ENCODE results near the gene NTRK2.

NTRK2 gene

GRCh38 chr9:84996716-84997115, 327.2 kb downstream of the NTRK2 start:
- no peak for TF ChIP-seq ESRRG (CRISPR knock-in tag; IDR thresholded peaks at IDR 0.05)
- TF ChIP-seq CSRNP3 (CRISPR knock-in tag; IDR thresholded peaks at IDR 0.05), result no peak
- no peak for TF ChIP-seq RARB (CRISPR knock-in tag; IDR thresholded peaks at IDR 0.05)
- TF ChIP-seq ZNF8 (CRISPR knock-in tag; IDR thresholded peaks at IDR 0.05), result no peak
- no peak for ATAC-seq

- ATAC-seq, result no peak
Observed at GRCh38 chr9:84997472-84997871, 327.9 kb downstream of the NTRK2 start.

GRCh38 chr9:84998639-84999038, 329.1 kb downstream of the NTRK2 start:
- ATAC-seq, result no peak
- TF ChIP-seq ZC3H10 (CRISPR knock-in tag; IDR thresholded peaks at IDR 0.05), result no peak
- no peak for TF ChIP-seq SNAI2 (CRISPR knock-in tag; IDR thresholded peaks at IDR 0.05)
- no peak for TF ChIP-seq CSRNP3 (CRISPR knock-in tag; IDR thresholded peaks at IDR 0.05)
- no peak for TF ChIP-seq OSR1 (CRISPR knock-in tag; IDR thresholded peaks at IDR 0.05)
- no peak for TF ChIP-seq ARNTL (CRISPR knock-in tag; IDR thresholded peaks at IDR 0.05; ENCODE audit: borderline replicate concordance, low read depth)
- TF ChIP-seq CREB5 (CRISPR knock-in tag; IDR thresholded peaks at IDR 0.05; ENCODE audit: low read depth), result no peak
- no peak for TF ChIP-seq CSDC2 (CRISPR knock-in tag; IDR thresholded peaks at IDR 0.05)
- no peak for TF ChIP-seq ZNF565 (CRISPR knock-in tag; conservative IDR thresholded peaks at IDR 0.05; ENCODE audit: low read depth)
- no peak for TF ChIP-seq ZFP3 (CRISPR knock-in tag; IDR thresholded peaks at IDR 0.05)
- no peak for TF ChIP-seq PATZ1 (CRISPR knock-in tag; IDR thresholded peaks at IDR 0.05; ENCODE audit: borderline replicate concordance)
- TF ChIP-seq BACH2 (CRISPR knock-in tag; IDR thresholded peaks at IDR 0.05; ENCODE audit: borderline replicate concordance), result no peak
- no peak for TF ChIP-seq ZNF8 (CRISPR knock-in tag; IDR thresholded peaks at IDR 0.05)
- TF ChIP-seq ESRRG (CRISPR knock-in tag; IDR thresholded peaks at IDR 0.05), result no peak
- no peak for TF ChIP-seq PPARA (CRISPR knock-in tag; IDR thresholded peaks at IDR 0.05; ENCODE audit: borderline replicate concordance)
- no peak for TF ChIP-seq RARB (CRISPR knock-in tag; IDR thresholded peaks at IDR 0.05)

More at GRCh38 chr9:84997472-84997871, 327.9 kb downstream of the NTRK2 start:
- TF ChIP-seq POU6F1 (CRISPR knock-in tag; IDR thresholded peaks at IDR 0.05; ENCODE audit: borderline replicate concordance, low read depth) (no peak), ARNTL (CRISPR knock-in tag; IDR thresholded peaks at IDR 0.05; ENCODE audit: borderline replicate concordance, low read depth) (no peak), CSDC2 (CRISPR knock-in tag; IDR thresholded peaks at IDR 0.05) (no peak), ZFP30 (CRISPR knock-in tag; IDR thresholded peaks at IDR 0.05) (no peak), ESRRG (CRISPR knock-in tag; IDR thresholded peaks at IDR 0.05) (no peak), TOX (CRISPR knock-in tag; IDR thresholded peaks at IDR 0.05; ENCODE audit: borderline replicate concordance) (no peak), TCF4 (CRISPR knock-in tag; IDR thresholded peaks at IDR 0.05; ENCODE audit: borderline replicate concordance) (no peak), ISL1 (CRISPR knock-in tag; IDR thresholded peaks at IDR 0.05) (no peak), SNAI2 (CRISPR knock-in tag; IDR thresholded peaks at IDR 0.05) (no peak), ZNF565 (CRISPR knock-in tag; conservative IDR thresholded peaks at IDR 0.05; ENCODE audit: low read depth) (no peak)

- TF ChIP-seq PPARA (CRISPR knock-in tag; IDR thresholded peaks at IDR 0.05; ENCODE audit: borderline replicate concordance), result no peak
- no peak for TF ChIP-seq ZC3H10 (CRISPR knock-in tag; IDR thresholded peaks at IDR 0.05)
- ATAC-seq, result no peak
Observed at GRCh38 chr9:84999788-85000187, 330.3 kb downstream of the NTRK2 start.
